ENCODE data around the gene HAO1.

HAO1 gene

GRCh38 chr20:7893014-7893730 is 47.1 kb downstream of the HAO1 start:
- WGBS (ENCODE audit: insufficient coverage, insufficient read length): 100% methylated on average over 1 of the region's 7 CpGs
- no peak overlapping the region for H3K4me3 ChIP-seq (ENCODE audit: low read length)
- H3K9me3 ChIP-seq (ENCODE audit: control insufficient read depth, insufficient read depth, low read length): no peaks in the 10 kb centered on the region
- H3K36me3 ChIP-seq (ENCODE audit: control insufficient read depth, insufficient read depth, low read length): no peaks in the 10 kb centered on the region
- no peak overlapping the region for H3K27ac ChIP-seq (ENCODE audit: low read length)
- H3K27me3 ChIP-seq (ENCODE audit: control insufficient read depth, insufficient read depth, low read length): no peaks in the 10 kb centered on the region
- H3K4me1 ChIP-seq (ENCODE audit: control insufficient read depth, insufficient read depth, low read length): no peaks in the 10 kb centered on the region
- DNase-seq (ENCODE audit: low read depth, low spot score): no peak

GRCh38 chr20:7891705-7892104 is 48.6 kb downstream of the HAO1 start:
- DNase-seq (ENCODE audit: low read depth, low spot score): no peak
- Histone ChIP-seq H3K4me3 (ENCODE audit: low read length) (no peak overlapping the region), H3K4me1 (ENCODE audit: control insufficient read depth, insufficient read depth, low read length) (no peaks in the 10 kb centered on the region), H3K27ac (ENCODE audit: low read length) (no peak overlapping the region), H3K36me3 (ENCODE audit: control insufficient read depth, insufficient read depth, low read length) (no peaks in the 10 kb centered on the region), H3K9me3 (ENCODE audit: control insufficient read depth, insufficient read depth, low read length) (no peaks in the 10 kb centered on the region), H3K27me3 (ENCODE audit: control insufficient read depth, insufficient read depth, low read length) (no peaks in the 10 kb centered on the region)
- WGBS (ENCODE audit: insufficient coverage, insufficient read length): no CpG with 5 or more reads among the region's 5 CpGs

- no peaks in the 10 kb centered on the region for H3K36me3 ChIP-seq (ENCODE audit: control insufficient read depth, insufficient read depth, low read length)
- no CpG with 5 or more reads among the region's 3 CpGs for WGBS (ENCODE audit: insufficient coverage, insufficient read length)
- no peak overlapping the region for H3K4me3 ChIP-seq (ENCODE audit: low read length)
- no peaks in the 10 kb centered on the region for H3K27me3 ChIP-seq (ENCODE audit: control insufficient read depth, insufficient read depth, low read length)
- no peaks in the 10 kb centered on the region for H3K4me1 ChIP-seq (ENCODE audit: control insufficient read depth, insufficient read depth, low read length)
- no peaks in the 10 kb centered on the region for H3K9me3 ChIP-seq (ENCODE audit: control insufficient read depth, insufficient read depth, low read length)
- no peak overlapping the region for H3K27ac ChIP-seq (ENCODE audit: low read length)
- DNase-seq (ENCODE audit: low read depth, low spot score): no peak
Observed at GRCh38 chr20:7889736-7890135, 50.5 kb downstream of the HAO1 start.

- DNase-seq (ENCODE audit: low read depth, low spot score): no peak
- H3K27me3 ChIP-seq (ENCODE audit: control insufficient read depth, insufficient read depth, low read length): no peaks in the 10 kb centered on the region
- H3K4me3 ChIP-seq (ENCODE audit: low read length): no peak overlapping the region
- no peak overlapping the region for H3K27ac ChIP-seq (ENCODE audit: low read length)
- no peaks in the 10 kb centered on the region for H3K36me3 ChIP-seq (ENCODE audit: control insufficient read depth, insufficient read depth, low read length)
- no peaks in the 10 kb centered on the region for H3K9me3 ChIP-seq (ENCODE audit: control insufficient read depth, insufficient read depth, low read length)
- WGBS (ENCODE audit: insufficient coverage, insufficient read length): no CpG with 5 or more reads among the region's 1 CpG
- no peaks in the 10 kb centered on the region for H3K4me1 ChIP-seq (ENCODE audit: control insufficient read depth, insufficient read depth, low read length)
Observed at GRCh38 chr20:7883741-7884140, 56.5 kb downstream of the HAO1 start.

DNA sequence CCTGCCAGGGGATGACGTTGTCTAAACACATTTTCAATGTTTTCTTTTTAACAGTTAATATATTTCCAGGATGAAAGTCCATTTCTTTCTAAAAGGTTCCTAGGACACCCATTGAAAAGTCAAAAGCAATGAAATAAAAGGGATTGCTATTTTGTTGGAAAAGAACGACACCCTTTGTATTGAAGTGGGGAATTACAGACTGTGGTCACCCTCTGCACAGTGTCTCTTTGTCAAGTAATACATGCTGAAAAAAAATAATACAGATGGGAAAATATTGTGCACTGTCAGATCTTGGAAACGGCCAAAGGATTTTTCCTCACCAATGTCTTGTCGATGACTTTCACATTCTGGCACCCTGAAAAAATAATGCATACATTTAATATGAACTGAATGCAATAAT is 56.9 kb downstream of the HAO1 start:
- Histone ChIP-seq H3K27me3 (ENCODE audit: control insufficient read depth, insufficient read depth, low read length) (no peaks in the 10 kb centered on the region), H3K4me1 (ENCODE audit: control insufficient read depth, insufficient read depth, low read length) (no peaks in the 10 kb centered on the region), H3K4me3 (ENCODE audit: low read length) (no peak overlapping the region), H3K9me3 (ENCODE audit: control insufficient read depth, insufficient read depth, low read length) (no peaks in the 10 kb centered on the region), H3K27ac (ENCODE audit: low read length) (no peak overlapping the region), H3K36me3 (ENCODE audit: control insufficient read depth, insufficient read depth, low read length) (no peaks in the 10 kb centered on the region)
- DNase-seq (ENCODE audit: low read depth, low spot score): no peak
- WGBS (ENCODE audit: insufficient coverage, insufficient read length): no CpG with 5 or more reads among the region's 4 CpGs

- no peaks in the 10 kb centered on the region for H3K9me3 ChIP-seq (ENCODE audit: control insufficient read depth, insufficient read depth, low read length)
- WGBS (ENCODE audit: insufficient coverage, insufficient read length): no CpG with 5 or more reads among the region's 4 CpGs
- no peak for DNase-seq (ENCODE audit: low read depth, low spot score)
- H3K27me3 ChIP-seq (ENCODE audit: control insufficient read depth, insufficient read depth, low read length): no peaks in the 10 kb centered on the region
- no peak overlapping the region for H3K4me3 ChIP-seq (ENCODE audit: low read length)
- H3K36me3 ChIP-seq (ENCODE audit: control insufficient read depth, insufficient read depth, low read length): no peaks in the 10 kb centered on the region
- no peaks in the 10 kb centered on the region for H3K4me1 ChIP-seq (ENCODE audit: control insufficient read depth, insufficient read depth, low read length)
- no peak overlapping the region for H3K27ac ChIP-seq (ENCODE audit: low read length)
Observed at GRCh38 chr20:7882076-7882475, 58.2 kb downstream of the HAO1 start.

DNA sequence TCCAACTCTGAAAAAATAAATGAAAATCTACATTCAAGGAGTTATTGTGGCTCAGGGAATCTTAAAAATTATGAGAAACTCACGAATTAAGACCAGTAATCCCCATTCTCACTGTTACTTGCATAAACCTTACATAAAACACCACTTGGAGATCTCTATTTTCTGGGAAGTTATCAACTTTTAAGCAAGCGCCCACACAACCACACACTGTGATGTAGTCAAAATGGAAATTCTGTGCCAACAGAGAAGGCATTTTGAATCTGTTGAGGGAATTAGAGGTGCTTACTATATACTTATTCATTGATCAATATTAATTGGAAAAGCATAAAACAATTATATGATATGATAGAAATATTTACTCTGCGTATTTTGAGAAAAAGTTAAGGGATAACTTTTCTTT is 58.7 kb downstream of the HAO1 start:
- DNase-seq (ENCODE audit: low read depth, low spot score): no peak
- WGBS (ENCODE audit: insufficient coverage, insufficient read length): no CpG with 5 or more reads among the region's 3 CpGs
- no peak overlapping the region for H3K27ac ChIP-seq (ENCODE audit: low read length)

DNA sequence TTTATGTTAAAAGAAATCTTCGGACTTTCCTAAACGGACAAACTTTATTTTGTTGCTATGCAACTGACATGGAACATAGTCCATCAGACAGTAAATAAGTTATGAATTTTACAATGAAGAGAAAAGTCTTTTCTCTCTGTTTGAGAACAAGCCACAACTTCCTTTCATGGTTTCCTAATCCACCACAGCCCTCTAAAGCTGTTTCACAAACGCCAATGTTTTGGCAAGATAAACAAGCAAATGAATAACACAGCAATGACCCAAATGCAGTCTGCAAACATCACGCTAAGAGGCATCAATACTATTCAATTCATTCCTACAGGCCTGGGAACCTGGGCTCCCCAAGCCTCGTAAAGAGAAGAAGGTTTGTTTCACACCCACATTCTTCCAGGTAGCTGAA is 60.4 kb downstream of the HAO1 start:
- H3K9me3 ChIP-seq (ENCODE audit: control insufficient read depth, insufficient read depth, low read length): no peaks in the 10 kb centered on the region
- no peaks in the 10 kb centered on the region for H3K27me3 ChIP-seq (ENCODE audit: control insufficient read depth, insufficient read depth, low read length)
- no peak for DNase-seq (ENCODE audit: low read depth, low spot score)
- H3K36me3 ChIP-seq (ENCODE audit: control insufficient read depth, insufficient read depth, low read length): no peaks in the 10 kb centered on the region
- no peak overlapping the region for H3K4me3 ChIP-seq (ENCODE audit: low read length)
- no peak overlapping the region for H3K27ac ChIP-seq (ENCODE audit: low read length)
- no peaks in the 10 kb centered on the region for H3K4me1 ChIP-seq (ENCODE audit: control insufficient read depth, insufficient read depth, low read length)
- no CpG with 5 or more reads among the region's 5 CpGs for WGBS (ENCODE audit: insufficient coverage, insufficient read length)

More for the DNA sequence above, 58.7 kb downstream of the HAO1 start:
- Histone ChIP-seq H3K9me3 (ENCODE audit: control insufficient read depth, insufficient read depth, low read length) (no peaks in the 10 kb centered on the region), H3K4me1 (ENCODE audit: control insufficient read depth, insufficient read depth, low read length) (no peaks in the 10 kb centered on the region), H3K36me3 (ENCODE audit: control insufficient read depth, insufficient read depth, low read length) (no peaks in the 10 kb centered on the region), H3K27me3 (ENCODE audit: control insufficient read depth, insufficient read depth, low read length) (no peaks in the 10 kb centered on the region), H3K4me3 (ENCODE audit: low read length) (no peak overlapping the region)

DNA sequence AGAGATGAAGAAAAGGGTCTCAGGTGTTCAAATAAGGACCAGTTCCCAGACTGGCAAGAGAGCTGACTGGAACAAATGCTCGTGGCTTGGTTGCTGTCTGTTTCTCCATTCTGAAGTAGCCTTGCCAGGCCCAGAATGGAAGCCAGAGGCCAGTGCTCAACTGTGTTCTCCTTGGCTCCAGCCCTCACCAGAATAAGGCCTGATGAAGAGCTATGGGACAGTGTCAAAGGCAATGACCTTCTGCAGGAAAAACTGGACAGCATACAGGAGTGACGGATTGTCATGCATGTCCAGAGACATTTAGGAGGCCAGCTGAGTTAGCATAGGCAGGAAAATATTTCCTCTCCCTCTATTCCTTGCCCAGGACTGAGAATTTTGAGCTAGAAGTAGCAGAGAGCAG is 72.2 kb downstream of the HAO1 start:
- DNase-seq (ENCODE audit: low read depth, low spot score): no peak
- Histone ChIP-seq H3K4me1 (ENCODE audit: control insufficient read depth, insufficient read depth, low read length) (no peaks in the 10 kb centered on the region), H3K27me3 (ENCODE audit: control insufficient read depth, insufficient read depth, low read length) (no peaks in the 10 kb centered on the region), H3K27ac (ENCODE audit: low read length) (no peak overlapping the region), H3K4me3 (ENCODE audit: low read length) (no peak overlapping the region), H3K9me3 (ENCODE audit: control insufficient read depth, insufficient read depth, low read length) (no peaks in the 10 kb centered on the region), H3K36me3 (ENCODE audit: control insufficient read depth, insufficient read depth, low read length) (no peaks in the 10 kb centered on the region)
- no CpG with 5 or more reads among the region's 2 CpGs for WGBS (ENCODE audit: insufficient coverage, insufficient read length)

- H3K27me3 ChIP-seq (ENCODE audit: control insufficient read depth, insufficient read depth, low read length): no peaks in the 10 kb centered on the region
- no peak overlapping the region for H3K4me3 ChIP-seq (ENCODE audit: low read length)
- H3K9me3 ChIP-seq (ENCODE audit: control insufficient read depth, insufficient read depth, low read length): no peaks in the 10 kb centered on the region
- DNase-seq (ENCODE audit: low read depth, low spot score): no peak
- no CpG with 5 or more reads among the region's 11 CpGs for WGBS (ENCODE audit: insufficient coverage, insufficient read length)
- H3K4me1 ChIP-seq (ENCODE audit: control insufficient read depth, insufficient read depth, low read length): no peaks in the 10 kb centered on the region
- H3K36me3 ChIP-seq (ENCODE audit: control insufficient read depth, insufficient read depth, low read length): no peaks in the 10 kb centered on the region
- H3K27ac ChIP-seq (ENCODE audit: low read length): no peak overlapping the region
Observed at GRCh38 chr20:7866285-7866684, 74.0 kb downstream of the HAO1 start.

- no peaks in the 10 kb centered on the region for H3K36me3 ChIP-seq (ENCODE audit: control insufficient read depth, insufficient read depth, low read length)
- 0 out of 2 replicates have a peak, but pooled peaks cover 1% of the 10 kb centered on the region for H3K4me1 ChIP-seq (ENCODE audit: control insufficient read depth, insufficient read depth, low read length)
- no peaks in the 10 kb centered on the region for H3K9me3 ChIP-seq (ENCODE audit: control insufficient read depth, insufficient read depth, low read length)
- no peak overlapping the region for H3K4me3 ChIP-seq (ENCODE audit: low read length)
- WGBS (ENCODE audit: insufficient coverage, insufficient read length): no CpG with 5 or more reads among the region's 3 CpGs
- no peak overlapping the region for H3K27ac ChIP-seq (ENCODE audit: low read length)
- peak; percentile 18 for DNase-seq (ENCODE audit: low read depth, low spot score)
- no peaks in the 10 kb centered on the region for H3K27me3 ChIP-seq (ENCODE audit: control insufficient read depth, insufficient read depth, low read length)
Observed at GRCh38 chr20:7859356-7859802, 80.9 kb downstream of the HAO1 start.
